GM19023 (cell line): ENCODE results near the gene BCOR.

ENCODE experiments used
- ATAC-seq: cut with Tn5 transposase; IDR thresholded peaks from one replicate; pipeline ENCODE4 v1.9.1; 2021; ENCODE audit warnings: mild to moderate bottlenecking, moderate library complexity; ENCODE audit not compliant: unreplicated experiment

The BCOR gene

DNA sequence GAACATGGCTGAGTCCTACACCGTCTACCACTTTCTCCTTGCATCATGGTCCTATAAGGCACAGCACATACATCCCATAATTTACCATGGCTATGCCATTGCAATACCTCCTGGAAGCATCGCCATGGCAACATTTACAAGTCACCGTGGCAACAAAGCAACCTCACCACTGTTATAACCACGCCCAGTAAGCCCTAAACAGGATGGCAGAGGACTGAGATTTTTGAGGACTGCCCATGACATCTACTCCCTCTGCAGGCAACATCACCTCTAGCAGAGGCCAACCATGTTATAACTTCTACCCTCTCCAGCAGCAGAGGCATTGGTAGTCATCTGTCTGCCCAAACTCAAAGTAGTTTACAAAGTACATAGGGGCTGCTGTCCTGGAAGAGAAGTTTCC is 29.7 kb downstream of the BCOR start:
- ATAC-seq, result no peak

DNA sequence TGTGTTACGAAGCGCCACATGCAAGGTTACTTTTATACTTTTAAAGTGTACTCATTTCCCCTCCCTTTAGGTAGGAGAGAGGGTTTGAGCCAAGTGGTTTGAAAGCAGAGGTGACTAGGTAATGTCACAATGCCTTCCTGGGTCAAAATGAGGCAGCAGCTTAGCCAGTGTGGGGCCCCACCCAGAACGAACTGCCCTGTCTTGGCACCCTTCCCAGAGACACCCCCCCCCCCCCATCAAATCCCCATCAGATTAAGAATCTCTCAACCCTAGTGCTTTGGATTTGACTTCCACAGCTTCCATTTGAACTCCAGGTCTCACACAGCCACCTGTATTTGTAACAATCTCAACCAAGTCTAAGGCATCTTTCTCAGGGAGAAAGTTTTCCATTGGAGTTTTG is 31.1 kb downstream of the BCOR start:
- ATAC-seq, result no peak

DNA sequence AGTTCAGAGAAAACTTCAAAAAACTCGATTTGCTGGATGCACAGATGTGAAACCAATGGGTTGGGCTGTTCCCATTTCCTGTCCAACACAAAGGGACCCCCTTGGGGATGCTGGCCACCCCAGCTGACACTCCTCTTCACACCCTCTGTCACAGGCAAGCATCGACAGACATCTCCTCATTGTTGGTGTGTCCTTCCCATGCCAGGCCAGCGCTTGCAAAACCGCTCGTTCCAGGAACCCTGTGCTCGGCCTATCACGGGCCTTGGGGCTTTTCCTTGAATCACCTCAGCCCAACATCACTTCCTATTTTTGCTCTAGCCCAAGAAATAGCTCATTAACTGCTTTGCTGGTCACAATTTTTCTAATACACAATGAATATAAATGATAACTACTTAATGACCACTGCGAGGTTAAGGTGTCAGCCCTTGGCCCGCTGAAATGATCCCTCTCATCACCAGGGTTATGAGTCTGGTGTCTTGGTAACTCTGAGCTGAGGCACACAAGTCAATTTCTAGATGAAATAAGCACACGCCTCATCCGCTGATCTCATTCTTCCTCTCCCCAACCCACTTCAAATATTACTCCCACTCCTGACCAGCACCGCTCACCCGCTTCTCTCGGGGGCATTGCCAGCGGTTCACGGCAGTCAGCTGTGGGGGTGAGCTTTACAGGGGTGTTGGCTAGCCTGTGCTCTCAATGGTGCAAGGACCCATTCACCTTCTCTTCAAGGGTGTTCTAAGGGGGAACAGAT is 32.3 kb downstream of the BCOR start:
- no peak for ATAC-seq

DNA sequence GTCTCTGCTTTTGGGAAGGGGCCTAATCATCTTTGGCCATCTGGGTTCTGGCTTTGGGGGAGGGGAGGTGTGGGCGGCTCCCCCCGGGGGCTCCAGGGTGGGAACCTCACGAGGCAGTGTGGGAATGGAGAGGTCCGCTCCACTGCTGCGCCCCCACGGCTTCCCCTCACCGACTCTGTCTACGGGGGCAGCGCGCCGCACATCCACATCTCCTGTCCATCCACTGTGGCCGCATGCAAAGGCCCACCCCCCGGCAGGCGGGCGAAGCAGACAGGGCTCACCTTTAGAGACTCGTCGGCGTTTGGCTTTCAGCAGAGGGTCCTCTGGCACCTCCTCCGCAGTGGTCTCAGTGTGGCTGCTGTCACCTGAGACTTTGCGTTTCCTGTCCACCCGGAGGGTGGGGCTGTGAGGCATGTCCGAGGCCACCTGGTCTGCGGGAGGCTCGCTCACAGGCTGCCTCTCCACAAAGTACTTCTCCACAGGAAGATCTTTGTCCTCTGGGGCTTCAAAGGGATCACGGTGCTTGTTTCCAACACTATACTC is 33.6 kb downstream of the BCOR start:
- ATAC-seq, result no peak

DNA sequence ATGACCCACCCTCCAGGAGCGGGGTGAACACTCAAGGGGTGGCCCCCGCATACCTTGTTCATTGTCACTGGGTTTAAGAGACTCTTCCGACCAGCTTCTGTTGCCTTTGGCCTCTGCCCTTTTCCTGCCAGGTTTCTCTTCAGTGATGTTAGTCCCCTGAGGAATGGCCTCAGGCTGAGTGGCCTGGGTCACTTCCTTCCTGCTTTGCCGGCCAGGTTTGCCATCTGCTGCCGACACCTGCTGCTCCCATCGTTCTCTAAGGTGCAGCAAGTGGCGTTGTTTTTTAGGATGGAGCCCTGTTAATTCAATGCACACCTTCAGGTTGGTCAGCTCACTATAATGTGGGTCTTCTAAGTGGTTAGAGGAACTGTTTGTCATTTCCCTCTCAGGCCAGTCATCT is 34.2 kb downstream of the BCOR start:
- ATAC-seq, result no peak

DNA sequence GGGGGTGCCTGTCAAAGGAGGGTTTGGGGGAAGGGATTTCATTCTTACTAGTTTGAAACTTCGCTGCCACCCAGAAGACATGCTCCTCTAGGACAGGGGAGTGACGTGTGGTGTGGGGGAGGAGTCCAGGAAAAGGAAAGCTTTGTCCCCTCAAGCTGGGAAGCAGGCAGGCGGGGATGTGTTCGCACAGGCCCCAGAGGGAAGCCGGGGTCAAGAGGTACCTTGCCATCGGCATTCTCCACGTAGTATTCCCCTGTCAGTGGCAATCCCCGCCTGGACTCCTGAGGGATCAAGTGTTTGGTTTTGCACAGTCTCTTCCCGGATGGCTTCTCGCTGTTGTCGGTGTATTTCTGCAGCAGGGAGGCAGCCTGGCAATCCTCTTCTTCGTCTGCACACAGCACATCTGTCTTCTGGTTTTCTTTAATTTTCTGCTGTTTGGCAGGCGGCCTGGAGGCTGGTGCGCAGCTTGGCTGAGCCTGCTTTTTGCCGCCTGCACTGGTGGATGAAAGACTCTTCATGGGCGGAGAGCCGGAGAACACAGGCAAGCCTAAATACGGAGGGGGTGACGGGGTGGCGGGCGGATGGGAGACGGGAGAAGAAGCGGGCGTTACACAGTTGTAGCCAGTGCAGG is 35.1 kb downstream of the BCOR start:
- ATAC-seq, result no peak

DNA sequence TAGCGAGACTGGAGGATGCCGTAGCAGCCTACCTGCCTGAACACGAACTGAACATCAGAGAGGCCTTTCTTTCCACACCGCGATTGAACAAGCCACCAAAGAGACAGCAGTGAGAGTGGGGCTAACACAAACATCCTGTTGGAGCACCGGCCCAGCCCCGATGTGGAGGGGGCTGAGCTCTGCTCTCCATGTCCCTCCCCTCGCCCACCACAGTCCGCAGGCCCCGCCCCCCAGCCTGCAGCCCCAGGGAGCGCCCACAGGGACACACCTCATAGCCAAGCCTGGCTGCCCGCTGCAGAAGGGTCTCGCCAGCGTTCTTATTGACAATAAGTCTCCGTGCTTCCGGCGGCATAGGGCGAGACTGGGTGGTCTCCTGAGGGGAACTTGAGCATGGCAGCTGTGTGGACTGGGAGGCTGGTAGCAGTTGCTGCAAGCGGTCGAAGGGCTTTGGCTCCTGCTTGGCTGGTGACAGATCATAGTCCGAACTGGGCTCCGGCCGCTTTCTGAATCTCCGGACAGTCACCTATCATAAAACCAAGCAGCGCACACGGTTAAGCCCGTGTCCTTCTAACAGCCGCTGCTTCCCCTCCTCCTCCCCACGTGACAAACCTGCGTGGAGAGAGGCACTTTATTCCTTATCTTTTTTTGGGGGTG is 35.8 kb downstream of the BCOR start:
- no peak for ATAC-seq

DNA sequence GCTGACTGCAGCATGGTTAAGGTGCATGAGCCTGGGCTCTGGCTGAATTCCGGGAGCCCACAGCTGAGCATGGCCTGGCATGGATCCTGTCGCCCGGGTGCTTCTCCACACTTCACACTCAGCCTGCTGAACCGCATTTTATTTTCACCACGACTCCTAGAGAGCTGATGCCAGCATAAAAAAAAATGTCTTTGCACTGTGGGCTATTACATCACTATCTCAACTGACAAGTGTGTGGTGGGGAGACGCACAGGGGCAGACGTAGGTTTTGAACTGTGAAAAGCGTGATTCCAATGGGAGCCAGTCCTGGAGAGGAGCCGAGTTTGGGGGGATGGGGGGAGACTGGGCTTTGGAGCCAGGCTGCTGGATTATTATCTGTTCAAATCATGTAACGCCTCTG is 36.8 kb downstream of the BCOR start:
- ATAC-seq, result no peak

DNA sequence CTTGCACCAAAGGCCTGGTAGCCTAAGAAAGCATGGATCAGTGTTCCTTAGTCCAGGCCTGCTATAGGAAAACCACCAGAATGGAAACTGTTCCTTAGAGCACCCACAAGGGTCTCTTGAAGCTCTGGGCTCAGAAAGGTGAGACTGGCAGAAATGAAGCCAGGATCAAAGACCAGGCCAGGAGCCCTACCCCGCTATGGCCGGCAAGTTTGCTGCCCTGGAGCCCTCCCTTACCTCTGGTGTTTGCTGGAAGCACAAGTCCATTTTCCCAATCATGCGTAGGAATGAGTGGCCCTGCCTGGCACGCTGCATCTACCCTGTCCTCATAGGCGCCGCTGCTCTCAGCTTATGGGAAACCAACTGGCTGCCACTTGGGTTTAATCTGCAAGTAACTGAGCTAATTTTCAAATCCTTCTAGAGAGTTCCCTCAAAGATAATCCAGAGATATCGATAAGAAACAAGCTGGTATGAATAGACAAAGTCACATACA is 37.4 kb downstream of the BCOR start:
- ATAC-seq, result no peak

DNA sequence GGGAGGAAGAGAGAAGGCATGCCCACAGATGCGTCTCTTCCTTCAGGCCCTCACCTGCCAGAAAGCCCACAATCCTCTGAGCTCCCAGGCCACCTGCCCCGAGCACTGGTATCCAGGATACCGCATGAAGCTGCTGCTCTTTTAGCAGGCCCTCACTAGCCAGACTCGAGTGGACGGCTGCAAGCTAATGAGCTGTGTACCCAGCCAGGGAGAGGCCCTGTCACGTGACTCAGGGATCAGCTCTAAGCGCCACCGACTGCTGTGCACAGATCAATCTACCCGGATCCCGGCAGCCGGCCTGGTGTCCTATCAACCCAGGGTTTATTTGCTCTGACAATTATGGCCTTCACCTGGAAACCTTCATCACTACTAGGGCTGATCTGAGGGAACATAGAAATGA is 39.0 kb downstream of the BCOR start:
- no peak for ATAC-seq

DNA sequence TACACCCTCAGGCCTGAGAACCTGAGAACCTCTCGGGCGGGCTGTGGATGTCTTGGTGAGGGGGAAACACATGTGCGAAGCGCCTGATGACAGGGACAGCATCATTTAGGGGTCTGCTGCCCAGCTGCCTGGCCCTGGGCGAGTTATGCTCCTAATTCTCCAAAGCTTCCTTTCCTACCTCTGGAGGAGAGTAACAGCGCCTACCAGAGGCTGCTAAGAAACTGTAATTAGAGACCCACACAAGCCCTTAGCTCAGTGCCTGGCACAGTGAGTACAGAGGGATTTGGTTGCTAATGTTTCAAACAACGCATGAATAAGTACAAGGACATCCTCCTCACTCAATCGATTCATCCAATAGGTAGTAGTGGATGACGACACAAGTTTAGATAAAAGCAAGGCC is 40.4 kb downstream of the BCOR start:
- no peak for ATAC-seq

DNA sequence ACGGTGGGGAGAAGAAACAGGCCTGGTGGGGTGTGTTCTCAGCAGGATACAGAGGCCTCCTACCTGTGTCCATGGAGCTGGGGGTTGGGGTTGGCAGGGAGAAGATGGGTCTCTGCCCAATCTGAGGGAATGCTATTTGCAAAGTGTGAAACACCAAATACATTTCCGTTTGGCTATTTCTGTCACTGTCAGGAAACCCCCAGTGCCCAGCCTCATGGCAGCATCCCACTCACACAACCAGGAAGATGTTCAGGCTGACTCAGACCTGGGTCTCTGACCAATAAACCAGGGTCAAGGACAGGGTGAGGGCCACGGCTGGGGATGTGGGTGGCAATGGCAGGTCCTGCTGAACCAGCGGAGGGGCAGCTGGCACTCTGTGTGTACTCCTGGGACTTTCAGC is 41.3 kb downstream of the BCOR start:
- ATAC-seq, result no peak

DNA sequence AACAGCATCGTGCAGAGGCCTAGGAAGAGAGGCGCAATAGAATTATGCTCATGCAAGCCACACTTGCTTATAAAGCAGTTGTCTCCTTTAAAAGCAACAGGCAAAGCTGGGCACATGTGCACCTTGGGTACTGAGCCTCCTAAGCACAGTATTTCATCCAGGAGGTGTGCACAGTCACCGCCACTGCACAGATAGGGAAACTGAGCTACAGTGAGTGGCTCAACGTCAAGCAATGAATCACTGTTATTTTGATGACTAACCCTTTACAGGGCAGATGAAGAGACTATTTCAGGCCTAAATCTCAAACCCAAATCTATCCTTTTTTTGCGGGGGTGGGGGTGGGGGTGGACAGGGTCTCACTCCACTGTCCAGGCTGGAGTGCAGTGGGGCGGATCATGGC is 42.3 kb downstream of the BCOR start:
- no peak for ATAC-seq

DNA sequence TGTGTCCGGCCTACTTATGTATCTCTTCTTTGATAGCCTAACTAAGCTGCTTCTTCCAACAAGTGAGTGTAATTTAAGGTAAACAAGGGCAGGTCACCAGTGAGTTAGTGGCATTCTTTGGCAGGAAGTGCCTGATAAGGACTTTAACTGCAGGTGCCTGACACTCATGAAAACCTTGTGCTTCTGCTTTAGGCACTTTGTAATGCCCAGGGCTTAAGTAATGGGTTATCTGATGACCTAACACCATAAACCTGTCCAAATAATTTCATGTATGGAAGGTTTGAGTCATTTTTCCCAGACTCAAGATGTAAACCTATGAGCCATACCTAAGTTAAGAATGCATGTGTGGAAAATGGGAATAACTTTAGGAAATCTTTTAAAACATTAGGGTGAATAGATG is 43.0 kb downstream of the BCOR start:
- ATAC-seq, result no peak

DNA sequence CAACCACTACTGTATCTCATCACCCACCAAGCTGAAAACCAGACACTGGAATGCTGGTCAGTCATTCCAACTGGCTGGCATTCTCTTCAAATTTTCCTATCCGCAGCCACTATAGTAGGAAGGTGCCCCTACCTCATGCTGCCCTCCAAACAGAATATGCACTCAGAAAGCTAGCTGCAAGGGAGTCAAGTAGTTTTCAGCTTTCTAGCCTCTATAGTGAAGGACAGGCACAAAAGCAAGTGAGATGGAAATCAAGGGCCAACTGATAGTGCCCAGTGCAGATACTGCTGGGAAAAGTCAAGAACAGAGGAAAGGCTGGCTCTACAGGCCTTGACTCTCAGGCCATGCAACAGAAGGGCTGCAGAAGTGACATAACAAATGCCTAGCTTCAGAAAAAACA is 47.2 kb downstream of the BCOR start:
- no peak for ATAC-seq

DNA sequence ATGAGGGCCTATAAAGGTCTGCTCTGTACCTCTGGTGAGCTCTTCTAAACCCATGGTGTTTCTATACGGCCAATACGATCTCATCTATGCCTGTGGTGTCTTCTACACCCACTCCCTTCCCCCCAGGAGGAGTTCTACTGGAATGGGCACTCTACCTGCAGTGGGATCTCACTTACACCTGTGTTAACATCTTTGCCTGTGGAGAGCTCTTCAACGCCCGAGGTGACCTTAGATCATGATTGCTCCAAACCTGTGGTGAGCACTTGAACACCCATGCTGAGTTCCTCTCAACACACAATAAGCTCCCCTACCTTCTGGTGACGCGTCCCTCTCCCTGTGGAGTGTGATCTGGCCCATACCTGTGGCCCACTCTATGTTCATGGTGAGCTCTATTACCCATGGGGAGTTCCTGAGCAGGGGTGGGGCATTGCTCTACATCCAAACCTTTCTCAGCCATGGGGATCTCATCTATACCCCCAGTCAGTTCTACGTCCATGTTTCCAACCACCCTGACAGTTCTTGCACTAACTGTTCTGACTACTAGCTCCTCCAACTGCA is 48.6 kb downstream of the BCOR start:
- no peak for ATAC-seq

DNA sequence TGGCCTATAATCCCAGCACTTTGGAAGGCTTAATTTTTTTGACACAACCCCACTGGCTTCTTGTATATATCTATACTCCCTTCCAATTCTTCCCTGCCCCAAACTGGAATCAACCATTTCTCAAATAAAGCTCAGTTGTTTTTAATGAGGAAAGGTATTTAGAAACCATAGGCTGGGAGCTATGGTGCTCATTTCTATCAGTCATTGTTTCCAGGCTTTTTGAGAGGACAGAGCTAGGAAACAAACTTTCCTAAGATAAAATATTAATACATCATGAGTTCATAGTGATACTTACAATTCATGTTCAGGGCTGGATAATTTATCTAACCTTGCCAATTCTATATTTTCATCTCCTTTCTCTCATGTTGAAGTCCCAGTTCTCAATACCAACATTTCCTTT is 50.3 kb downstream of the BCOR start:
- no peak for ATAC-seq

DNA sequence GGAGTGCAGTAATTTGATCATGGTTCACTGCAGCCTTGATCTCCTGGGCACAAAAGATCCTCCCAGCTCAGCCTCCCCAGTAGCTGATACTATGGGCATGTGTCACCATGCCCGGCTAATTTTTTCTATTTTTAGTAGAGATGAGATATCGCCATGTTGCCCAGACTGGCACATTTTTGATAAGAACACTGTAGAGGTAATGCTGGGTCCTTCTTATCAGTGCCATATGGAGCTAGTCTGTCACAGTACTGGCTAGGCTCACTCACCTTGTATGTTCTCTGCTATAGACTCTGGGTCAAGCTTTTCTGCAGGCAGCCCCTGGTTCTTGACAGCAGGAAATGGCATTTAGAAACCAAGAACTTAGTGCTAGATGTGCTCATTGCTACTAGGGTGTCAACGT is 53.9 kb downstream of the BCOR start:
- no peak for ATAC-seq

DNA sequence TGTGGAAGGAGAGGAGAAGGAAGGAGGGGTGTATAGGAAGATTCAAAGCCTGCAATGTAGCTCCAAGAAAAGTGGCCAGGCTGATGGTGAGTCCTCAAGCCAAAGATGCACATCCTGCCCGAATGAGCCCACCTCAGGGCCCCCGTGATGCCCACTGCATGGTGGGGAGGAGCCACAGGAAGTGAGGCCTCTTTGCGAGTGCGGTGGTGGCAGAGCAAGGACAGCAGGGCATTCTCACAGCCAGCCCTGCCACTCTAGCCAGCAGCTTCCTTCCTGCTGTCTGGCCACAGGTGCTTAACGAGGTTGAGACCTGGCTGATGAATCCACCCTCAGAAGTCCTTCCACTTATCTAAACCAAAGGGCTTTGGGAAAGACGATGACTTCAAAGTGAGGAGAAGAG is 55.8 kb downstream of the BCOR start:
- ATAC-seq, result no peak

DNA sequence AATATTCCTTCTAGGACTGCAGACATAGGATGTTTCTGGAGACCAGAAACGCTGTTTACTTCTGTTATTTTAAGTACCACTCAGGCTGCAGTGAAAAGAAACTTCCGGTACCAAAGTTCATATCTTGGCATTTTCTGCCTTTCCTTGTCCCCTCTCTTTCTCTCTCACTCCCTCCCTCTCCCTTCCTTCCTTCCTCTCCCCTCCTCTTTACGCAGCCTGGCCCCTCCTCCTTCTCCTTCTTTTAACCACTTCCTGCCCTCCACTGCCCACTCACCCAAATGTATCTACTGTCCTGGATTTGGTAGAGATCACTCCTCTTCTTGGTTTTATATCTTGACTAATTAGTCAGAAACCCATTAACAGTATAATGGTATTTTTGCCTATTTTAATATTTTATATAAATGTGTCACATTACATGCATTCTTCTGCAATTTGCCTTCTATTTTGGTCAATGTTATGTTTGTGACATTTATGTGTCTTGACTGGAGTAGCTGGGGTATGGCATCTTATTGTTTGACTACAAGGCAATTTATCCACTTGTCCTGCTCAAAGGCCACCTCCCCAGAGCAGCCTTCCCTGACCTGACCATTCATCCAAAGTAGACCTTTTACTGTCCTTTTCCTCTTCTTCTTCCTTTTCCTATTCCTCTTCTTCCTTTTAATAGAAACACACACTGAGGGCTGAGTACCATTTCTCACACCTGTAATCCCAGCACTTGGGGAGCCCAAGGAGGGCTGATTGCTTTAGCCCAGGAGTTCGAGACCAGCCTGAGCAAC is 56.9 kb downstream of the BCOR start:
- ATAC-seq, result no peak

DNA sequence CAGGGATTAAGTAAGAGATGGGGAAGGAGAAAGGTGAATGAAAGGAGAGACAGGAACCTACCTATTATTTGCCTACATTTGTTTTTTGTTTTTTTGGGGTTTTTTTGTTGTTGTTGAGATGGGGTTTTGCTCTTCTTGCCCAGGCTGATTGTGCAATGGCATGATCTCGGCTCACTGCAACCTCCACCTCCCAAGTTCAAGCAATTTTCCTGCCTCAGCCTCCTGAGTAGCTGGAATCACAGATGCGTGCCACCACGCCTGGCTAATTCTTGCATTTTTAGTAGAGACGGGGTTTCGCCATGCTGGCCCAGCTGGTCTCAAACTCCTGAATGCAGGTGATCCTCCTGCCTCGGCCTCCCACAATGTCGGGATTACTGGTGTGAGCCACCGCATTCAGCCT is 57.9 kb downstream of the BCOR start:
- no peak for ATAC-seq
